Measurements from ENCODE around the gene HDAC4. TPM values are rescaled to one million over a fixed set of nuclear protein-coding genes. Genes with fewer than 3 reads are reported as not detected.

The HDAC4 gene
- polyA plus RNA-seq, 6 donors from 2014 or later, result 1.5 to 6.8 (median 2.8) TPM; not detected in 1

DNA sequence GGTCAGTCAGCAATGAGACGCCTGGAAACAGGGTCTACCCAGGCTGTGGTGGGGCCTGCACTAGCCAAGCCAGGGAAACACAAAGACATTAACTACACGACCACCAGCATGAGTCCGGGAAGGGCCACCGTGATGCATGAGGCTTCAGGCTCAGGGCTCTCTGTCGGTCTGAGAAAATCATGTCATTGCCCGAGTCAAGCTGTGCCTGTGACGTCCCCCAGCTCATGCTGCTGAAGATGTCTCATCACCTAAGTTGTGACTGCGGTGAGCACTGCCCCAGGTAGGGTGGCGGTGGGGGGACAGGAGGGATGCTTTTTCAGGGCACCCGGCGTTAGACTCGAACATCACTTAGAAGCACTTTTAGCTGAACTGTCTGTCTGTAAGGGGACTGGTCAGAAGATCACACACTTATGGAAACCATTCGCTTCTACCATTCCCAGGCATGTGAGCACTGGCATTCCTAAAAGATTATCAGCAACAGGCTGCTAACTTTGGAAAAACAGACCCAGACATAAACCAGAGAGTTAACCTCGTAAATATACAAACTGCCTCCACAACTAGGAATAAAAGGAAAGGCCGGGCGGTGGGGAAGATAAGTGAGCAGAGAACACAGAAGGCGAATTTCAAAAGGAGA lies 234.5 kb downstream of the HDAC4 start:
- Mint-ChIP-seq H3K4me3 (no peak overlapping the region), H3K27me3 (no peaks in the 10 kb centered on the region), H3K9me3 (peaks cover 4 to 13% (median 8%) of the 10 kb centered on the region in 7 donors), H3K36me3 (peaks cover 18 to 20% of the 10 kb centered on the region in 2 donors), H3K4me1 (no peaks in the 10 kb centered on the region), H3K27ac (no peak overlapping the region)
- ATAC-seq (ENCODE audit: low read depth in 2 of 2) (no peak), DNase-seq (no peak)

DNA sequence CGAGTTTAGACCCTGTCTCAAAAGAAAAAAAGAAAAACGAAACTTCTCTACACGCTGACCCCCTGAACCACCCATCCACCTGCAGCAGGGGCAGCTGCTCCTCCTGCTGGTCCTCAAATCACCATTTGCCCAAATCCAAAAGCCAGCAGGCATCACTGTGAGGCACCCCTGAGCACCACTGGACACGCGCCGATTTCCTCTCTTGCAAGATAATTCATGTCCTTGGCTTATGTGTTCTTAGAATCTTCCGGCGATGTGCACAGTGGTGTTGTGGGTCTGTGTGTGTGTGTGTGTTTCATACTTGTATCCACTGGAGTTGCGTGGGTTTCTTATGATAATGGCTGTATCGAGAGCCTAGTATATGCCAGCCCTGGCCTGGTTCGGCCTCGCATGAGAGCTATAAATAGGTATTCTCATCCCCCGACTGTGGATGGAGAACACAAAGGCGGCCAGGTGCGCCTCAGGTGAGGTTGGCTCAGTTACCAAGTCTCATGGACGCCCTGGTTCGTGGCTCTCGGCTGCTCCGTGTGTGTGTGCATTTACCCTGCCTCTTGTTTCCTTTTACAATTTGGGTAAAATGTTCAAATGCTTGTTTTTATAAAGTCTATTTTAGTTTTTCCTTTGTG lies 235.5 kb downstream of the HDAC4 start:
- H3K4me1 Mint-ChIP-seq, result no peaks in the 10 kb centered on the region
- peaks cover 10 to 12% of the 10 kb centered on the region in 2 donors for H3K36me3 Mint-ChIP-seq
- no peak for ATAC-seq (ENCODE audit: low read depth in 2 of 2)
- no peak overlapping the region for H3K4me3 Mint-ChIP-seq
- no peak for DNase-seq
- peak overlapping the region in 2 of 6 donors; percentile 47 to 62 for H3K27ac Mint-ChIP-seq
- no peaks in the 10 kb centered on the region for H3K27me3 Mint-ChIP-seq
- H3K9me3 Mint-ChIP-seq, result peaks cover 0 to 3% (median 0%) of the 10 kb centered on the region in 7 donors

DNA sequence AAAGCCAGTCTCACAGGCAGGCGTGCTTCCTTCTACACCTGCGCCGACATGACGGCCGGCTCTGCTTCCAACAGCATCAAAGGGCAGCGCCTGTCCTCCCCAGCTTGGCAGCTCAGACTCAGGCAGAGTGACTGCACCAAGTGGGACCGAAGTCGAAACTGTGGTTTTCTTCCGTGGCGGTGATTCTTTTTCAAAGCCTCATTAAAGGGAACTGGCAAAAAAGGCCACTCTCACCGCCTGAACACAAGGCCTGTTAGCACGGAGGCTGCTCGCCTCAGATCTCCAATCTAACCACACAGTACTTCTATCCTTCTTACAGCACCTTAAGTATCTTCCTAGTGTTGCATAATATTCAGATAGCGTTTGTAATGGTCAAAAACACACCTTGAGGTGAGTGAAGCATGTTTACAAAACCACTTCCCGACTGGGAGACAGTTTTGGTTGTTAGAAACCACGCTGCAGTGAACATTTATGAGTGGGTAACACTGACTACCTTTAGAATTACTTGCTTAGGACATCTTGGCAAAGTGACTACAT lies 236.4 kb downstream of the HDAC4 start:
- H3K9me3 Mint-ChIP-seq, result peaks cover 0 to 4% (median 0%) of the 10 kb centered on the region in 7 donors
- no peak for ATAC-seq (ENCODE audit: low read depth in 2 of 2)
- H3K4me1 Mint-ChIP-seq, result peaks cover 0 to 5% (median 4%) of the 10 kb centered on the region in 3 donors
- no peaks in the 10 kb centered on the region for H3K27me3 Mint-ChIP-seq
- no peak overlapping the region for H3K4me3 Mint-ChIP-seq
- H3K36me3 Mint-ChIP-seq, result peaks cover 11 to 15% of the 10 kb centered on the region in 2 donors
- no peak for DNase-seq
- no peak overlapping the region for H3K27ac Mint-ChIP-seq

DNA sequence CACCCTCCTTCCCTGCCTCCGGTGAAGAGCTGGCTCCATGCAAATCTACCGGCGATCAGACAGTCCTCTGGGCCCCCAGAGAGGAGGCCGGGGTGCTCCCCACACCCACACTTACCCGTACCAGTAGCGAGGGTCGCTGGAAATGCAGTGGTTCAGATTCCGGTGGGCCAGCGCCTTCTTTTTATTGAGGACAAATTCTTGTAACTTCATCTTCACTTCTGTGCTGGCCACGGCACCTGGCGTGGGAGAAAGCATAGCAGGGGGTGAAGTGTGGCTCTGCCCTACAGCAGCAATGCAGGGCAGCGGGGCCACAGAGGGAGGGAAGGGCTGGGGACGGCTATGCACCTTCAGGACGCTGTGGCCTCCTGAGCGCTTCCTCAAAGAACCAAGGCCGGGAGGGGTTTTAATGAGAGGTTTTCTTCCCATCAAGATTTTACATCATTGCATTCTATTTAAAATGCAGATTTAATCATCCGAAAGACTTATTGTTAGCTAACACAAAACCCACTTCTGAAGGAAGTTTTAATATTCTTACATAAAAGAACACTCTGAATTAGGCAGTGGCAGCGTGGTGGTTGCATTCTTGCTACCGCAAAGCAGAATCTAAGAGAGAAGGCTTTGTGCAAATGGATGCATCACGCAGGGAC lies 237.0 kb downstream of the HDAC4 start:
- Mint-ChIP-seq H3K9me3 (peaks cover 0 to 7% (median 0%) of the 10 kb centered on the region in 7 donors), H3K27ac (no peak overlapping the region), H3K4me1 (peaks cover 0 to 8% (median 5%) of the 10 kb centered on the region in 3 donors), H3K27me3 (no peaks in the 10 kb centered on the region), H3K4me3 (no peak overlapping the region), H3K36me3 (peaks cover 11 to 15% of the 10 kb centered on the region in 2 donors)
- ATAC-seq (ENCODE audit: low read depth in 2 of 2) (no peak), DNase-seq (no peak)

DNA sequence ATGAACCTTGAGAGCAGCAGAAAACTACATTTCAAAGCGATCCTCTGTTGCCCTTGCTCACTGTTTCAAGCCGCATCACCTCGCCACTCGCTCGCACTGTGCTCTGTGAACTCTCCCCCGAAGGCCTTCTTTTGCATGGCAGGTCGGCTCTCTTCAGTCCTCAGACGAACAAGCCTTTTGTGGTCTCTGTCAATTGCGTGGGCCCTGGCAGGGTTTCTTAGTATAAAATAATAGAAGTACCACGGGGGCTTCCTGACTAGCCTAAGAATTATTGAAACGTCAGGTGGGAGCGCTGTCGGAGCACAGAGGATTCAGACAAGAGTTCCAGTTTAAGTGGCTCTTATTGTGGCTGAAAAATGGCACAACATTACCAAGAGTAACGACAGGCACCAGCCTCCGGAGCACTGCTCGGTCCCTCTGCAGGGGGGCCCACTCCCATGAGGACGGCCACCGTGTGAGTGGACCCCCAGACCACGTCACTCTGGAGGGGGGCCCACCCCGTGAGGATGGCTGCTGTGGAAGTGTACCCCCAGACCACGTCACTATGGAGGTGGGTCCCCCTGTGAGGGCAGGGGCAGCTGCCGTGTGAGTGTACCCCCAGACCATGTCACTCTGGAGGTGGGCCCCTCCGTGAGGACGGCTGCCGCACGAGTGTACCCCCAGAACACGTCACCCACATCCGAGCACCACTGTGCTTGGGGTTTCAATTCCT lies 237.7 kb downstream of the HDAC4 start:
- H3K27ac Mint-ChIP-seq, result no peak overlapping the region
- no peaks in the 10 kb centered on the region for H3K27me3 Mint-ChIP-seq
- ATAC-seq (ENCODE audit: low read depth in 2 of 2), result no peak
- peaks cover 0 to 10% (median 5%) of the 10 kb centered on the region in 3 donors for H3K4me1 Mint-ChIP-seq
- DNase-seq, result no peak
- peaks cover 0 to 9% (median 0%) of the 10 kb centered on the region in 7 donors for H3K9me3 Mint-ChIP-seq
- H3K4me3 Mint-ChIP-seq, result no peak overlapping the region
- H3K36me3 Mint-ChIP-seq, result peaks cover 11 to 15% of the 10 kb centered on the region in 2 donors

DNA sequence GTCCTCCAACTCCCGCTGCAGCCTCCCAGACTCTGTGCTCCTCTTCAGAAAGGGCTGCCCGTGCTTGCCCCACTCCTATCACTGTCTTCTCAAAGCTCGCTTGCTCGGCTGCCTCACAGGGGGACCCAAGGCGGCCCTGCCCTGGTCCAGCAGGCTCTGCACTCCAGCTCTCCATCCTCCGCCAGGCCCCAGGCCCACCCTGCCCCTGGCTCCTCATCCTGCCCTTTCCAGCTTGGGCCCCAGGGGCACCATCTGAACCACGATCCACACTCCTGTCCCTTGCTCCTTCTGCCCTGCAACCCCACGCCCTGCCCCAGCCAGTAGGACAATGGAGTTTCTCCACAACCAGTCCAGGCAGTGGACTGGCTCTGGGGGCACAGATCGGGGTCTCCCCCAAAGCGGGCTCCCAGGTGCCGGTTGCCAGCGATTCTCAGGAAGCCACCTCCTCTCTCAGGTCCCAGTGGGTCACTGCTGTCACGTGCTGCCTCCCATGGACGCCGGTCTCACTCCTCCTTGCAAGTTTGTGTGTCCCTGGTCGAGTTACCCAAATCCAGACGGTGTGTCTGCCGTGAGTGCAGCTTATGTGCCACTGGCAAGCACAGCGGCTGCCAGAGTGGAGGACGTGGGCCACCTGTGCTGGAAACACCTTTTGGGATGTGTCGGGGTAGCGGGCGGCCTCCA lies 238.5 kb downstream of the HDAC4 start:
- Mint-ChIP-seq H3K4me1 (peaks cover 0 to 10% (median 5%) of the 10 kb centered on the region in 3 donors), H3K4me3 (no peak overlapping the region), H3K36me3 (peaks cover 11 to 15% of the 10 kb centered on the region in 2 donors), H3K27me3 (no peaks in the 10 kb centered on the region), H3K27ac (no peak overlapping the region), H3K9me3 (peaks cover 0 to 9% (median 0%) of the 10 kb centered on the region in 7 donors)
- no peak for ATAC-seq (ENCODE audit: low read depth in 2 of 2)
- no peak for DNase-seq

DNA sequence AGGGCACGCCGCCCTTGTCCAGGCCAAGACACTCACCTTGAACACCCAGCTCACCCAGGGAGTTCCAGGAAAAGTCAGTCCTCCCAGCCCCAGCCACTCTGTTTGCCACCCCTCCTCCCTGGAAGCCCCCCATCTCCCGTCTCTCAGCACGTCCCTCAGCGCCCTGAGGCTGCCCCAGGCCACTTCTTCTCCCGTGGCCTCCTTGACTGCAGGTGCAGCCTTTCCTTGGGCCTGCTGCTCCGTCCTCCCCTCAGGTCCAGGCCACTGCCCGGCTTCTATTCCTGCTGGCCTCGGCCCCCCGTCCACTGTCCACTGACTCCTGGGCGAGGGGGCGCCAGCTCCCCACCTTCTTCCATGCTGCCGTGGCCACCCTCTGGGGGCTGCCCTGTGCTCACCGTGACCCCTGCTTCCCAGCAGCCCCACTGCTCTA lies 239.1 kb downstream of the HDAC4 start:
- no peak for DNase-seq
- Mint-ChIP-seq H3K4me1 (peaks cover 0 to 10% (median 5%) of the 10 kb centered on the region in 3 donors), H3K36me3 (peaks cover 10 to 15% of the 10 kb centered on the region in 2 donors), H3K4me3 (no peak overlapping the region), H3K27ac (peak overlapping the region in 1 of 6 donors; percentile 37), H3K9me3 (peaks cover 0 to 9% (median 0%) of the 10 kb centered on the region in 7 donors), H3K27me3 (no peaks in the 10 kb centered on the region)
- no peak for ATAC-seq (ENCODE audit: low read depth in 2 of 2)

DNA sequence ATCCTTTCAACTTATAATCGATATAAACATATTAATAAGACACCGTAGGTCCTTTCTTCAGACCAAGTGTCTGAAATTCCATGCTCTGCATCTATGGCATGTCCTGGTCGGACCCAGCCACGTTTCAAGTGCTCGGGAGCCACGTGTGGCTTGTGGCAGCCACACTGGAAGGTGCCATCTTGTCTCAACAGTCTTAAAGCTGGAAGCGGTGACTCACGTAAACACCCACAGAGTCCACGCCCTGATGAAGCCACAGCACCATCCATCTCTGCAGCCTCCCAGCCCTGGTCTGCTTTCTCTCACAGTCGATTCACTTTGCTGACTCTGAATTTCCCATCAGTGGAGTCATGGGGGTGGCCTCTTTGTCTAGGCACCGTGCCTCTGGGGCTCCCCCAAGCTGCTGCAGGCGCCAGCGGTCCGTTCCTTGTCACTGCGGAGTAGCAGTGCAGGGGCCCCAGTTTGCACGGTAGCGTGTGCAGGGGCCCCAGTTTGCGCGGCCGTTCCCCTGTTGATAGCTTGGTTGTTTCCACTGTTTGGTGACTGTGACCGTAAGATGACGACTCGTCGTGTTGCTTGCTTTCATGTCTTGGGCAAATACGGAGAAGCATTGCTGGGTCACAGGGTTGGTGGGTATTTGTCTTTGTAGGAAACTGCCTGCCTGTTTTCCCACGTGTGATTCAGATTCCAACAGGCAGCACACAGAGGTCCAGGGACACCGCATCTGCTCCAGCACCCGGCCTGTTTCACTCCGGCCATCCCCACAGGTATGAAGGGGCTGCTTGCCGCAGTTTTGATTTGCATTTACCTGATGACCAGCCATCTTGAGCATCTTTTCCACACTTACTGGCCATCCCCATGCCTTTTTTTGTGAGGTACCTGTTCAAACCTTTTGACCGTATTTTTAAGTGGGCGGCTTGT lies 240.3 kb downstream of the HDAC4 start:
- Mint-ChIP-seq H3K27ac (peak overlapping the region in 1 of 6 donors; percentile 42), H3K9me3 (peaks cover 0 to 9% (median 0%) of the 10 kb centered on the region in 7 donors), H3K27me3 (no peaks in the 10 kb centered on the region), H3K4me1 (peaks cover 0 to 10% (median 5%) of the 10 kb centered on the region in 3 donors), H3K36me3 (peaks cover 5 to 24% of the 10 kb centered on the region in 2 donors), H3K4me3 (no peak overlapping the region)
- ATAC-seq (ENCODE audit: low read depth in 2 of 2) (no peak), DNase-seq (no peak)

DNA sequence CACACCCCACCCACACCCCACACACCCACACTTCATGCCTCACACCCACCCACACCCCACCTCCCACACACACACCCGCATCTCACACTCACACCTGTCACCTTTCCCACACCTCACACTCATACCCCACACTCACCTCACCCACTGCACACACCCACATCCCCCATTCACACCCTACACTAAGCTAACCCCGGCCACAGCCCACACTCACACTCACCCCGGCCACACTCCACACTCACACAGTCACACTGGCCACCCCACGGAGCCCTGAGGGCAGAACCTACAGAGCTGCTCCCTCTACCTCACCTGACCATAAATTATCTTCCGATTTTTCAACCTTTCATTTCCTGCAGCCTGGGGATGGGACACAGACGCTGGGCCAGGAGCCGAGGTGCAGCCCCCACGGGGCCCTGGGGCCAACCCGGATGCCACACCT lies 241.3 kb downstream of the HDAC4 start:
- H3K36me3 Mint-ChIP-seq, result peaks cover 8 to 31% of the 10 kb centered on the region in 2 donors
- ATAC-seq (ENCODE audit: low read depth in 2 of 2) (no peak), DNase-seq (no peak)
- no peaks in the 10 kb centered on the region for H3K27me3 Mint-ChIP-seq
- H3K4me3 Mint-ChIP-seq, result no peak overlapping the region
- H3K27ac Mint-ChIP-seq, result peak overlapping the region in 2 of 6 donors; percentile 73 to 91
- peaks cover 0 to 10% (median 5%) of the 10 kb centered on the region in 3 donors for H3K4me1 Mint-ChIP-seq
- peaks cover 0 to 9% (median 0%) of the 10 kb centered on the region in 7 donors for H3K9me3 Mint-ChIP-seq

DNA sequence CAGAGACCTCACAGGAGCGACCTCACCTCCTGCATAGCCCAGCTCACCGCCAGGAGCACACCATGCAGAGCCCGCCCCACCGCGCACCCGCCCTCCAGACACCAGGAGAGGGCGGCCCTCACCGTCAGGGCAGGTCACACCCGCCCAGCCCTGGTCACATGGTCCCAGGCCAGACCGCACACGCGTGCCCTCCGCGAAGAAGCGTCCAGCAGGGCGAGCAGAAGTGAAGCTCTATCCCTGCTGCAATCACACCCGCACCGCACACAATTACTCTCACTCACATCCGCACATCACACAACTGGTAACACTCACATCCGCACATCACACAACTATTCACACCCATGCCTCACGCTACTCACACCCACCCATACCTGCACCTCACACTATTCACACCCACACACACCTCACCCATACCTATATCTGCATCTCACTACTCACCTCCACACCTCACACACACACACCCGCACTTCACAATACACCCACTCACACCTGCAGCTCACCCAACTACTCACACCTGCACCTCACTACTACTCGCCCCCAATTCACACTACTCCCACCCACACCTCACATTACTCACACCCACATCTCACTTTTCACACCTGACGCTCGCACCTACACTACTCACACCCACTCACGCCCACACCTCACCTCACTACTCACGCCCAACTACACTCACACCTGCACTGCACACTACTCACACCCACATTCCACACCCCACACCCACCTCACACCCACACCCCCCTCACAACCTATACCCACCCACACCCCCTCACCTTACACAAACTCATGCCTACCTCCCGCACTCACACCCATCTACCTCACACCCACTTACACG lies 242.0 kb downstream of the HDAC4 start:
- no peak overlapping the region for H3K27ac Mint-ChIP-seq
- peaks cover 14 to 31% of the 10 kb centered on the region in 2 donors for H3K36me3 Mint-ChIP-seq
- H3K27me3 Mint-ChIP-seq, result no peaks in the 10 kb centered on the region
- H3K4me3 Mint-ChIP-seq, result no peak overlapping the region
- no peak for DNase-seq
- H3K9me3 Mint-ChIP-seq, result peaks cover 0 to 9% (median 0%) of the 10 kb centered on the region in 7 donors
- ATAC-seq (ENCODE audit: low read depth in 2 of 2), result no peak
- peaks cover 0 to 10% (median 5%) of the 10 kb centered on the region in 3 donors for H3K4me1 Mint-ChIP-seq

DNA sequence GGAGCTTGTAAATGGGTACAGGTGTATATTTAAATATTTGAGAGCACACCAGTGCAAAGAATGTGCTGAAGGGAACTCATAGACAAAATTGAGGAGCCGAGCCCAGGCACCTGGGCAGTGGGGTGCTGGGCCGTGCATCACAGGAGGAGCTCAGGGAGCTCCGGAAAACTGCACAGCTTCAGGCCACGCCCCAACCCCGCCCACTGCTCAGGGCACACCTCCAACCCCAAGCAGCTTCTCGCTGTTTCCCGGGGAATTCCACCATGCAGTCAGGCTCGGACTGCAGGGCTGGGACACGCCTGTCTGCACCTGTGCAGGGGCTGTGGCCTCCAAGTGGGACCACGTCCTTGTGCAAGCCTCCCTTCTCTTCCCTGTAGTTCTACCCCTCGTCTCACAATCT lies 243.0 kb downstream of the HDAC4 start:
- peaks cover 2 to 10% (median 5%) of the 10 kb centered on the region in 3 donors for H3K4me1 Mint-ChIP-seq
- no peak for ATAC-seq (ENCODE audit: low read depth in 2 of 2)
- no peak overlapping the region for H3K4me3 Mint-ChIP-seq
- peaks cover 16 to 31% of the 10 kb centered on the region in 2 donors for H3K36me3 Mint-ChIP-seq
- H3K27me3 Mint-ChIP-seq, result no peaks in the 10 kb centered on the region
- DNase-seq, result no peak
- no peak overlapping the region for H3K27ac Mint-ChIP-seq
- H3K9me3 Mint-ChIP-seq, result peaks cover 0 to 9% (median 0%) of the 10 kb centered on the region in 7 donors
